ENCODE measurements around the gene RBMS1.
"Not testable (repeated sequence)": the region's sequence is repeated elsewhere in the genome, so short reads cannot be mapped to it uniquely, and the experiment has no call there.

The RBMS1 gene

GRCh38 chr2:160372010-160372356, 121.6 kb downstream of the RBMS1 start:
- H3K9ac ChIP-seq = no peak overlapping the region
- H3K79me2 ChIP-seq (ENCODE audit: insufficient read depth, low read depth) = 0 out of 2 replicates have a peak, but pooled peaks cover 3% of the 10 kb centered on the region
- no peaks in the 10 kb centered on the region for H3K36me3 ChIP-seq (ENCODE audit: insufficient read depth)
- no peak overlapping the region for H3K4me2 ChIP-seq
- no peaks in the 10 kb centered on the region for H3K27me3 ChIP-seq (ENCODE audit: insufficient read depth, low read depth)
- TF ChIP-seq CTCF (conservative IDR thresholded peaks at IDR 0.05; ENCODE audit: low read depth, low read length) = no peak
- peaks cover 52% of the 10 kb centered on the region for H3K4me1 ChIP-seq (ENCODE audit: low read depth, poor library complexity, severe bottlenecking)
- no peak overlapping the region for H2AFZ ChIP-seq (ENCODE audit: low read depth)
- no peak overlapping the region for H3K4me3 ChIP-seq (IDR thresholded peaks at IDR 0.05; ENCODE audit: insufficient read depth, low read depth, low read length)
- H3K27ac ChIP-seq = no peak overlapping the region
- no peaks in the 10 kb centered on the region for H4K20me1 ChIP-seq (ENCODE audit: insufficient read depth)

- no peaks in the 10 kb centered on the region for H3K36me3 ChIP-seq (ENCODE audit: insufficient read depth)
- H3K4me1 ChIP-seq (ENCODE audit: low read depth, poor library complexity, severe bottlenecking) = peaks cover 57% of the 10 kb centered on the region
- peak overlapping the region; percentile 39; the same call in 1 of the 2 replicates for H3K4me2 ChIP-seq
- no peak for TF ChIP-seq CTCF (conservative IDR thresholded peaks at IDR 0.05; ENCODE audit: low read depth, low read length)
- no peaks in the 10 kb centered on the region for H3K27me3 ChIP-seq (ENCODE audit: insufficient read depth, low read depth)
- no peaks in the 10 kb centered on the region for H4K20me1 ChIP-seq (ENCODE audit: insufficient read depth)
- H3K9ac ChIP-seq = no peak overlapping the region
- H2AFZ ChIP-seq (ENCODE audit: low read depth) = no peak overlapping the region
- H3K4me3 ChIP-seq (IDR thresholded peaks at IDR 0.05; ENCODE audit: insufficient read depth, low read depth, low read length) = no peak overlapping the region
- H3K27ac ChIP-seq = no peak overlapping the region
- H3K79me2 ChIP-seq (ENCODE audit: insufficient read depth, low read depth) = 0 out of 2 replicates have a peak, but pooled peaks cover 3% of the 10 kb centered on the region
These were observed 122.2 kb downstream of the RBMS1 start for GRCh38 chr2:160371251-160372009.

- Histone ChIP-seq H3K27me3 (ENCODE audit: insufficient read depth, low read depth) (no peaks in the 10 kb centered on the region), H3K36me3 (ENCODE audit: insufficient read depth) (no peaks in the 10 kb centered on the region), H3K4me3 (IDR thresholded peaks at IDR 0.05; ENCODE audit: insufficient read depth, low read depth, low read length) (no peak overlapping the region), H4K20me1 (ENCODE audit: insufficient read depth) (no peaks in the 10 kb centered on the region), H3K79me2 (ENCODE audit: insufficient read depth, low read depth) (no peaks in the 10 kb centered on the region), H2AFZ (ENCODE audit: low read depth) (no peak overlapping the region), H3K4me1 (ENCODE audit: low read depth, poor library complexity, severe bottlenecking) (peaks cover 72% of the 10 kb centered on the region), H3K4me2 (0 out of 2 replicates have a peak overlapping the region, but pooled peaks have one; percentile 9), H3K9ac (no peak overlapping the region), H3K27ac (no peak overlapping the region)
- TF ChIP-seq CTCF (conservative IDR thresholded peaks at IDR 0.05; ENCODE audit: low read depth, low read length) = no peak
These were observed 124.3 kb downstream of the RBMS1 start for GRCh38 chr2:160368988-160369930.

GRCh38 chr2:160367887-160368286, 125.7 kb downstream of the RBMS1 start:
- no peaks in the 10 kb centered on the region for H3K36me3 ChIP-seq (ENCODE audit: insufficient read depth)
- TF ChIP-seq CTCF (conservative IDR thresholded peaks at IDR 0.05; ENCODE audit: low read depth, low read length) = no peak
- H3K4me2 ChIP-seq = peak overlapping the region; percentile 91
- H3K79me2 ChIP-seq (ENCODE audit: insufficient read depth, low read depth) = no peaks in the 10 kb centered on the region
- peak overlapping the region; percentile 55 for H3K27ac ChIP-seq
- no peak overlapping the region; the same call in 1 of the 2 replicates for H2AFZ ChIP-seq (ENCODE audit: low read depth)
- H3K9ac ChIP-seq = no peak overlapping the region
- peaks cover 79% of the 10 kb centered on the region for H3K4me1 ChIP-seq (ENCODE audit: low read depth, poor library complexity, severe bottlenecking)
- H3K4me3 ChIP-seq (IDR thresholded peaks at IDR 0.05; ENCODE audit: insufficient read depth, low read depth, low read length) = peak overlapping the region; percentile 44
- H4K20me1 ChIP-seq (ENCODE audit: insufficient read depth) = no peaks in the 10 kb centered on the region
- no peaks in the 10 kb centered on the region for H3K27me3 ChIP-seq (ENCODE audit: insufficient read depth, low read depth)

- not testable (repeated sequence) for H3K79me2 ChIP-seq (ENCODE audit: insufficient read depth, low read depth); H3K27ac ChIP-seq; H3K27me3 ChIP-seq (ENCODE audit: insufficient read depth, low read depth); H2AFZ ChIP-seq (ENCODE audit: low read depth); H3K9ac ChIP-seq; H3K4me3 ChIP-seq (IDR thresholded peaks at IDR 0.05; ENCODE audit: insufficient read depth, low read depth, low read length); H4K20me1 ChIP-seq (ENCODE audit: insufficient read depth); H3K36me3 ChIP-seq (ENCODE audit: insufficient read depth)
- Histone ChIP-seq H3K4me1 (ENCODE audit: low read depth, poor library complexity, severe bottlenecking) (peaks cover 79% of the 10 kb centered on the region), H3K4me2 (peak overlapping the region; percentile 91; the same call in 1 of the 2 replicates)
These were observed 126.5 kb downstream of the RBMS1 start for GRCh38 chr2:160367139-160367538.
